HG03354 (cell line): ENCODE data around the gene CUEDC1.

Experiments
- ATAC-seq: cut with Tn5 transposase; IDR thresholded peaks from one replicate; pipeline ENCODE4 v1.9.1; 2021; ENCODE audit warnings: mild to moderate bottlenecking; ENCODE audit not compliant: unreplicated experiment, poor library complexity, severe bottlenecking

The CUEDC1 gene

DNA sequence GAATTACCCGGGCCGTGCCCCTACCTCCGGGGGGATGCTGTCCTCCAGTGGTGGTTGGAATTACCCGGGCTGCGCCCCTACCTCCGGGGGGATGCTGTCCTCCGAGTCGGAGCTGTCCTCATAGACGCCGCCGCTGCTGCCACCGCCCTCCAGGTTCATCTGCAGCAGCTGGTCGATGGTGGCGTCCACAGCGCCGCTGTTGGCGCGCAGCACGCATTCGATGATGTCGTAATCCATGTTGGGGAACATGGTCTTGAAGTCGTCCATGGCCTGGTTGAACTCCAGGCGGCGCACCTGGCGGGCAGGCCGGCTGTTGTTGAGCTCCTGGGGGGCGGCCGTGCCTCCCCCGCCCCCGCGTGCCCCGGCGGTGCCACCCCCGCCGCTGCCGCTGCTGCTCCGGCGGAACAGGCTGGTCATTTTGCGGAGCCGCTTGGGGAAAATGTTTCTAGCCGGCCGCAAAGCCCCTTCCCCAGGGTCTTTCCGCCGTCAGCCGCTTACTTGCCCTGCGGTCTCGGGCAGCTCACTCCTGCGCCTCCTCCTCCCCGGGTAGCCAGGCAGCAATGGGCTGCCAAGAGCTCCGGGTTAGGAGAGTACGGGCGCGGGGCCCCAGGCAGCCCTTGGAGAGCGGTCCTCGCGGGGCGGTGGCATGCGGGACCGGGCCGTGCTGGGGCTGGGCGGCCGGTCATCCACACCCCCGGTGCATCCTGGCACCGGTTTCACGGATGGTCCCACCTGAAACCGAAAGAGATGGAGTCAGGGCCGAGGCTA is 69.9 kb downstream of the CUEDC1 start:
- ATAC-seq, result no peak

GRCh38 chr17:57881783-57882351 is 73.3 kb downstream of the CUEDC1 start:
- ATAC-seq, result no peak

DNA sequence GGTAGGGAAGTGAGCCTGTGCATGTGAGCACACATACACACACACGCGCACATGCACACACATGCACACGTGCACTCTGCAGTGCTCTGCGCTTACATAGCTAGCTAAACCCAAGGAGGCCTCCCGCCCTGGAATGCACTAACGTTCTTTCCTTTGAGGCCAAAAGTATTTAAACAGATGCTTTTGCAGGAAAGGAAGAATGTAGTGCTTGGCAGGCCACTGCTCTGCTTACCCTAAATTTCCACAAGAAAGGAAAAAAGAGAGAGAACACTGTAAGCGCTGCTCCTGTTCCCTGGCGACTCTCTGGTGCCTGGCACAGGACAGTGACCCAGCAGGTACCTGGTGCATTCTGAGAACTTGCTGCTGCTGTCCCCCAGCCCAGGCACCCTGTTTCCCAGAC is 74.1 kb downstream of the CUEDC1 start:
- no peak for ATAC-seq

- no peak for ATAC-seq
These were observed 75.1 kb downstream of the CUEDC1 start for GRCh38 chr17:57880086-57880456.

- ATAC-seq, result no peak
These were observed 75.7 kb downstream of the CUEDC1 start for GRCh38 chr17:57879437-57880085.

GRCh38 chr17:57877803-57878377 is 77.3 kb downstream of the CUEDC1 start:
- ATAC-seq, result no peak

DNA sequence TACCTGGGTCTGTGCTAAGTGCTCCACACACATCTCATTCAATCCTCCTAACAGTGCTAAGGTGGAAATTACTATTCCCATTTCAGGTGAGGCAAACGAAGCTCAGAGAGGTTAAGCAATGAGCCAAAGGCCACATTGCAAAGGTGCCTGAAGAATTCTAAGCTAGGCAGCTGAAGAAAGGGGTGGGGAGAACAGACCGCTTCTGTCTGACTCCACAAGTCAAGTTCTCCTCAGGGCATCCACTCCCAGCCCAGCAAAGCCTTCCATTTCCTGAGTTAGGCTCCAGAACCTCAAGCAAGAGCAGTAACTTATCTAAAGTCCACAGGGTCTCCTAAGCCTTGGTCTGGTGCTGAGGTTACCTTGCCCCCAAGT is 78.4 kb downstream of the CUEDC1 start:
- ATAC-seq, result no peak

GRCh38 chr17:57876023-57876865 is 79.0 kb downstream of the CUEDC1 start:
- ATAC-seq, result no peak

GRCh38 chr17:57875290-57876022 is 79.8 kb downstream of the CUEDC1 start:
- ATAC-seq, result no peak

- no peak for ATAC-seq
These were observed 80.5 kb downstream of the CUEDC1 start for GRCh38 chr17:57874434-57875289.

DNA sequence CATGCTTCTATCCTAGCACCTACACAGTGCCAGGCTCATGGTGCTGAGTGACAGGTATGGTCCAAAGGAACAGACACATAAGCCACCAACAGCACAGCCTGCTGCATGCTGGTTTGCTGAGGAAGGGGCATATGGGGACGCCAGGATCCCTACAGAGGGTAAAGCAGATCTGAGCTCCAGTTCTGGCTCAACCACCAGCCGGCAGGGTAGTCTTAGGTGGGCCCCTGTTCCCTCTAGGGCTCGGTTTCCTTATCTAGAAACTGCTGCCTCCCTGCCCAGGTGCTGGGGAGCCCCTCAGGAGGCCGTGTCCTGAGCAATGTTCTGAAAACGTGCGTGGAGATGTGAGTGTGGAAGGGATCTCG is 81.2 kb downstream of the CUEDC1 start:
- no peak for ATAC-seq

DNA sequence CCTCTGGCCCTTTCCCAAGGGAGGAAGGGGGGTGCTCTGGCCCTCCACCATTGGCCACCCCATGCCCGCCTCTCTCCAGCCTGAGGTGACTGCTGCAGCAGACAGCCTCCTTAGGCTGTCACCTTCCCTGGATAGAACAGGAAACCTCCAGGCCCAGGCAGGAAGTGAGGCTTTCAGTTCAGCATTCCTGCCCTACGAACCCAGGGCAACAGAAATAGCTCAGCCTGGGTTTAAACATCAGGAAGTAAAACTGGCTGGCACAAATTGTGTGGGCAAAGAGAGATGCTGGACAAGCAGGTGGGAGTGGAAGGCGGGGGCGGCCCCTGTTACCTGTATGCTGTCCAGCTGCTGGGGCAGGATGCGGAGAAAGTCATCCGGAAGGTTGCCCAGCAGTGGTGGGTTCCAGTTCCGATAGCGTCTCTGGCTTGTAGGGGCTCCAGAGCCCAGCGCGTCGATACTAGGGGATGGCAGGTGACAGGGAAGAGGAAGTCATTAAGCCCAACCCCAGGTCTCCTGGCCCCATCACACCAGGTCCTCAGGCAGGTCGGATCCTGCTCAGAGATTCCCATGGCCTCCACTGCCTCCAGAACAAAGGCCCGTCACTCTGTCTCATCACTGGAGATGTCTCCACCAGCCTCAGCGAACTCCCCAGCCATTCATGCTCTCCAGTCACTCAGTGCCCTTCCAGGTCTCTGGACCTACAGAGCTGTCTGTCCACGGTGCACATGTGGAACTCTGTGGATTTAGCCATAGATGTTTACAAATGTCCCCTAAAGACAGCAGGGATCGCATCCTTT is 81.8 kb downstream of the CUEDC1 start:
- no peak for ATAC-seq

- ATAC-seq, result no peak
These were observed 82.7 kb downstream of the CUEDC1 start for GRCh38 chr17:57872536-57872935.

DNA sequence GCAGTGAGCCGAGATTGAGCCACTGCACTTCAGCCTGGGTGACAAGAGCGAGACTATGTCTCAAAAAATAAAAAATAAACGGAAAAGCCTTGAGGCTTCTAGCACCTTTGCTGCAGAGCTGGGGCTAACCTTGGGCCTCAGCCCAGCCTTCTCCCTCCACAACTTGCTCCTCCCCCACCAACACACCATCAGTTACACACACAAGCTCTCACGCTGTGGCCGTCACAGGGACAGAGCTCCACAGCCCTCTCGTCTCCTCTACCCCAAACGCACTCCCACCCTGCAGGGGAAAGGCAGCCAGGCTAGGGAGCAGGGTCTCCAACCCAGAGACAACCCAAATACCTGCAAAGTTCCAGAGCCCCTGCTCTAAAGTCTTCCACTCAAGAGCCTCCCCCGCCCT is 83.3 kb downstream of the CUEDC1 start:
- no peak for ATAC-seq

DNA sequence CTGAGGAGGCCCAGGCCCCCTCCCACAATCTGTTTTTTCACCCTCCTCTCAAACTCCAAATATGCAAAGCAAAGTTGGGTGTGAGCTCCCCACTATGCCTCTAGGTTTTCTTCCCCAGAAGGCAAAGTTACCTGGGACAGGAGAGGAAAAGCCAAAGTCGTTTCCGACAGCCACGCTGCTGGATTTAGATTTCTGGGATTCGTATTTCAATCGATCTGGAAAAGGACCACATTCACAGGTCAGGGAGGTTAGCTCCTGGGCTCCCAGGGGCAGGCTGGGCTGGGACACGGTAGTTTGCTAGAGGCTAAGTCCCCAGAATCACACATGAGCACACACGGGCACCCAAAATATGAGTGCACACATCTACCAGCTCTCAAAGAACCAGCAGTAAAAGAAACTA is 84.1 kb downstream of the CUEDC1 start:
- ATAC-seq, result no peak

DNA sequence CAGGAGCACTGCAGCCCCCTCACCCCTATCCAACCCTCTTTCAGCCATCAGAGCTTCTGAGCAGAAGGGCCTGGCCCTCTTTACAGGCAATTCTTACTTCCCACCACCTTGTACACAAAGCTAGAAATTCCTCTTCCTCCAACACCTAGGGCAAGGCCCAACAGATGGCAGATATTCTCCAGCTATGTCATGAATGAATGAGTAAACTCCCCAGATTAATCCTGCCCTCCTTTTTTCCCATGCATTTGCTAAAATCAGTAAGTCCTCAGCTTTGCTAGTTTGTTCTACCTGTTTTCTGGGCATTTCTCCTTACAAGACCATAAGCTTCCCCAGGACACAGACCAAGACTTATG is 85.0 kb downstream of the CUEDC1 start:
- ATAC-seq, result no peak

DNA sequence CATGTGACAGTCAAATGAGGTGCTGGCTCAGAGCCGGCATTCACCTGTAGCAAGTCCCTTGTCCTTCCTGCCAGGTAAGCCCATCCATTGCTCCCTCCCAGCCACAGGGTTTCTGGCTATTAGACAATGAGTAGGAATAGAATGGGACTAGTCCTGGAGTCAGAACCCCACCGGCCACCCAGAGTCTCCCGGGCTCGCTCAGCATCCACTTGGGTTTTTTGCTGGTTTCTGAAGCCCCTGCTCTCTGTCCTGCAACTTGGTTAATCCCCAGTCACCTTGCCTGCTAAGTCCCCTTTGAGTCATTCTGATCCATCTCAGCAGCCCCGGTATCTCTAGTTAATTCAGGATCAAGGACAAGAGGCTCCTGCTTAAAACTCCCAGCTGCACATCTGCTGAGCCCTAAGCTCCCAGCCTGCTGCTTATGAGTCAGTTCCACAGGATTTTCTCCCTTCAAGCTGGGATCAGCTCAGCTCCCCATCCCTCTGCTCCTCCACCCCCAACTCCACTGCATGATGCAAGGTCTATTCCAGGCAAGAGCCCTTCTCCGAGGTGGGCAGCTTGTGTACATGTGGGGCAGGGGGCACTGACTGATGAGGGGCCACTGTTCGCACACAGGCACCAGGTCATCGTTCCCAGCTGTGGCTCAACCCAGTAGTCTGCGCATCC is 85.5 kb downstream of the CUEDC1 start:
- no peak for ATAC-seq
